SH-SY5Y (cell line): ENCODE data around the gene AMER1.

Experiments used
- GATA2 ChIP-seq: IDR thresholded peaks from 2 replicates; pipeline ENCODE4 v1.6.1; 2011; ENCODE audit warnings: mild to moderate bottlenecking, low read depth, low read length
- GATA3 ChIP-seq: IDR thresholded peaks from 2 replicates; pipeline ENCODE4 v1.6.1; 2011; ENCODE audit warnings: low read depth, mild to moderate bottlenecking, low read length, moderate library complexity

The AMER1 gene

DNA sequence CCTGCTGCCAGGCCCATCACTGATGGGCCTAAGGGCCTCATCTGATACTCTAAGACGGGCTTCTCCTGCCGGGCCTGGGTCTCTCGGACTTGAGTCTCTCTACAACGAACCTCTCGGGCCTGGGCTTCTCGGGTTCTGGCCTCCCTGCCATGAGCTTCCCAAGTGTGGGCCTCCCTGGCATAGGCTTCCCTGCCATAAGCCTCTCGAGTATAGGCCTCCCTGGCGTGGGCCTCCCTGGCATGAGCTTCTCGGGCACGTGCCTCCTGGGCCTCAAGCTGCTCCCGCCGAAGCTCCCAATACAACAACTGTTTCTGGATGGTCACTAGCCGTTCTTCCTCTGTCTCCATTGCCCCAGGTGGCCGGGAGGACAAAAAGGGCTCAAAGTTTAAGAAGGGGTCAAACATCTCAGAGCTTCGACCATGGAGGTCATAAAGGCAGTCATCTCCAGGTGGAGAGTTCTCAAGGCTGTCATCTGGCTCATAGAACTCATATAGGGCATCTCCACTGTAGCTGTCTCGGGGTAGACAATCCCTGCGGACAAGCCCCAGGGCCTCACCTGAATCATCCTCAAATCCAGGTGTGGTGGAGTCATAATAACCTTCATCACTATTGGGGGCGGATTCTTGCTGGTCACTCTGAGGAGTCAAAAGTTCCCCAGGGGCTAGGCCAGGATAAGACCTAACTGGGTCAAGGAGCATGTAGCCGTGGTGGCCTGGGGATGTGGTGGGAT is 14.1 kb downstream of the AMER1 start:
- no peak for TF ChIP-seq GATA2
- TF ChIP-seq GATA3: no peak

DNA sequence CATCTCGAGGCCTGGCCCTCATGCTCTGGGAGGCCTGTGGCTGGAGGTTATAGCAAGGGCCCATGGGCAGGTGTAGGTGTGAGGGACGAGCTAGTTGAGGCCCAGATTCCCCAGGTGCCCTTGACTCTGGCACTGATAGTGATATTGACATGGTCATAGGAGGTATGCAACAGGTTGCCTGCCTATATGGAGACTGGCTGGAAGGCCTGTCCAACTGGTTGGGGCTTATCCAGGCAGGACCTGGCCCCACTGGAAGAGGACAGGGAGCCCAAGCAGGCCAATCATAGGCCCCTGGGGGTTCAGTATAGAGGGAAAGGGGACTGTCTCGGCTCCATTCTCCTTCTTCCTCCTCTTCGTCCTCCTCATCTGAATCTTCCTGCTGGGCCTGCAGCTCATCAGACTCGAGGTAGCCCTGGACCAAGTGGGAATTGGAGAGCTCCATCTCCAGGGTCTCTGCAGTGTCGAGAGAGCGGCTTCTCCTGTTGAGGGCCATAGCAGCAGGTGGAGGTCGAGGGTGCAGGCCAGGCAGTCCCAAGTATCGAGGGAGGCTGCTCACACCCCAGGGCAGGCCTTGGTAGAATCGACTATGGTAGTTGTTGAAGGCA is 15.3 kb downstream of the AMER1 start:
- TF ChIP-seq GATA2 (no peak), GATA3 (no peak)

- TF ChIP-seq GATA3 (no peak), GATA2 (no peak)
Measured at GRCh38 chrX:64188901-64189300, 16.6 kb downstream of the AMER1 start.

DNA sequence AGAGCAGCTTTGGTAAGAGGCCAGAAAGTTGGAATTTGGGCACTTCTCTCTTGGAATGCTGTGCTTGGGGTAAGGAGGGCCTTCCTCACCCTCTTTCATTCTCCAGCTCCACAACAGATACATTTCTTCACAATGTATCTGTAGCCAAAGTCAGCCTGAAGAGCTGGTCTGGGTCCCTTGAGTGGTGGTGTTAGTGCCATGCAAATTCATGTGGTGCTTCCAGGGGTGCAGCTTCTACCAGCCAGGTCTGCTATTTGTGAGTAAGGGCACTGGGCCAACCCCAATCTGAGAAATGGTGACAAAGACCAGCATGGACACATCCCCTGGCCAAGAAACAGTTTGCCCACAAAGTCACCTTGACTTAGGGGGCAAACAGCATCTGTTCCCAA is 17.8 kb downstream of the AMER1 start:
- TF ChIP-seq GATA3 (no peak), GATA2 (no peak)

- TF ChIP-seq GATA3 (no peak), GATA2 (no peak)
Measured at GRCh38 chrX:64186974-64187761, 18.3 kb downstream of the AMER1 start.

GRCh38 chrX:64184396-64184795 is 21.1 kb downstream of the AMER1 start:
- TF ChIP-seq GATA3 (no peak), GATA2 (no peak)

DNA sequence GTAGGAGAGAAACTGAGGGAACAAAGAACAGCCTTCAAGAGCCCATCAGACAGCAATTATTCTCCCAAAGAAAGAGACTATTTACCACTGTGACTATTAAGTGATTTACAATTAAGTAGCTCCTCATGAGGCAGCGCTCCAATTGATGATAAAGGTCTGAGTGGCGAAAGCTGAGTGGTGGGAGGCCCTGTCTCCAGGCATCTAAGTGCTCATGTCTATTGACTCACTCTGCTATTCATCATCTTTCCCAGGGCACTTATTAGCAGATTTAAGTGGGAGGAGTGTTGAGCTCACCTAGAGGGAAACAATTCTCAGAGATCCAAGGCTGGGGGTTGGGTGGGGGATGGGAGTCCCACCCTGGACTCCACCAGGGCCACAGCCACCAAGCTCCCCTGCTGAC is 23.3 kb downstream of the AMER1 start:
- TF ChIP-seq GATA3: no peak
- TF ChIP-seq GATA2: no peak

GRCh38 chrX:64176876-64177275 is 28.6 kb downstream of the AMER1 start:
- TF ChIP-seq GATA3 (no peak), GATA2 (no peak)

- no peak for TF ChIP-seq GATA2
- no peak for TF ChIP-seq GATA3
Measured at GRCh38 chrX:64169988-64170387, 35.5 kb downstream of the AMER1 start.

DNA sequence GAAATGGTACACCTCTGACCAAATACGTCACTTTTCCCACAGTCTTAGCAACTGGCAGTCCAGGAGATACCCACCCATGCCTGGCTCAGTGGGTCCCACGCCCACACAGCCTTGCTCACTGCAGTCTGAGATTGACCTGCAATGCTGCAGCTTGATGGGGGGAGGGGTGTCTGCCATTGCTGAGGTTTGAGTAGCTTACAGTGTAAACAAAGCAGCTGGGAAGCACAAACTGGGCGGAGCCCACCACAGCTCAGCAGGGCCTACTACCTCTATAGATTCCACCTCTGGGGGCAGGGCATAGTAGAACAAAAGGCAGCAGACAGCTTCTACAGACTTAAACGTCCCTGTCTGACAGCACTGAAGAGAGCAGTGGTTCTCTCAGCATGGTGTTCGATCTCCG is 52.7 kb downstream of the AMER1 start:
- TF ChIP-seq GATA2: no peak
- no peak for TF ChIP-seq GATA3

- TF ChIP-seq GATA3 (no peak), GATA2 (no peak)
Measured at GRCh38 chrX:64151911-64152310, 53.6 kb downstream of the AMER1 start.

GRCh38 chrX:64150775-64151174 is 54.7 kb downstream of the AMER1 start:
- TF ChIP-seq GATA3: no peak
- TF ChIP-seq GATA2: no peak
